ENCODE data around the gene PAOX. TPM values are rescaled to one million over a fixed set of nuclear protein-coding genes. Genes with fewer than 3 reads are reported as not detected.

PAOX gene
- polyA plus RNA-seq, 2 donors, result 11.5 to 16.1 TPM

Other genes with a start within 250 kb of the PAOX start
- under 1 TPM; 0.16 to 0.39 TPM for gene KNDC1, start 219.0 kb upstream of the PAOX start, polyA plus RNA-seq
- gene UTF1, start 149.0 kb upstream of the PAOX start, polyA plus RNA-seq, result not detected
- gene VENTX, start 141.4 kb upstream of the PAOX start, polyA plus RNA-seq, result under 1 TPM; 0.12 to 0.37 TPM
- 1 to 10 TPM; 2.4 to 2.6 TPM for gene ADAM8, start 102.4 kb upstream of the PAOX start, polyA plus RNA-seq
- gene TUBGCP2, start 70.4 kb upstream of the PAOX start, polyA plus RNA-seq, result 10 to 100 TPM; 25.5 to 49.3 TPM
- 10 to 100 TPM; 28.4 to 41.7 TPM for gene ZNF511, start 70.3 kb upstream of the PAOX start, polyA plus RNA-seq
- gene CALY, start 42.4 kb upstream of the PAOX start, polyA plus RNA-seq, result under 1 TPM; 0.05 to 0.12 TPM
- not detected for gene PRAP1, start 31.9 kb upstream of the PAOX start, polyA plus RNA-seq
- gene FUOM, start 21.2 kb upstream of the PAOX start, polyA plus RNA-seq, result 10 to 100 TPM in 1 of 2 donors, 1 to 10 TPM in 1; 10.0 to 11.7 TPM
- 100 to 1,000 TPM in 1 of 2 donors, 10 to 100 TPM in 1; 85.4 to 105 TPM for gene ECHS1, start 5.9 kb upstream of the PAOX start, polyA plus RNA-seq
- 10 to 100 TPM; 36.7 to 44.4 TPM for gene MTG1, start 14.9 kb downstream of the PAOX start, polyA plus RNA-seq
- gene SPRN, start 45.4 kb downstream of the PAOX start, polyA plus RNA-seq, result under 1 TPM; 0.11 to 0.33 TPM
- gene SCART1, start 74.7 kb downstream of the PAOX start, polyA plus RNA-seq, result under 1 TPM; 0.31 to 0.90 TPM
- gene CYP2E1, start 148.1 kb downstream of the PAOX start, polyA plus RNA-seq, result 10 to 100 TPM; 15.8 to 19.3 TPM
- gene SYCE1, start 186.3 kb downstream of the PAOX start, polyA plus RNA-seq, result 1 to 10 TPM in 1 of 2 donors, under 1 TPM in 1; 0.39 to 2.2 TPM
- gene FRG2B, start 247.5 kb downstream of the PAOX start, polyA plus RNA-seq, result not detected